ENCODE results near the gene GALNS.
A peak's percentile ranks its signal among the peaks of the same experiment; 100 is the strongest.

GALNS gene

GRCh38 chr16:88814144-88814502 is 42.6 kb downstream of the GALNS start:
- no peak for DNase-seq

- no peak for DNase-seq
Measured at GRCh38 chr16:88813269-88814143, 43.2 kb downstream of the GALNS start.

GRCh38 chr16:88812513-88813268 is 44.1 kb downstream of the GALNS start:
- DNase-seq = no peak

- DNase-seq = peak; percentile 65 to 71
Measured at GRCh38 chr16:88811769-88812512, 44.8 kb downstream of the GALNS start, which contains the start of gene APRT. Gene APRT (minus strand): TSS chr16:88811928. CDS start chr16:88811899, 29 bp downstream.

GRCh38 chr16:88810912-88811768 is 45.6 kb downstream of the GALNS start:
- peak in 1 of 2 experiments; percentile 15 for DNase-seq

GRCh38 chr16:88810166-88810911 is 46.4 kb downstream of the GALNS start:
- no peak for DNase-seq

- no peak for DNase-seq
Measured at GRCh38 chr16:88809676-88810165, 47.0 kb downstream of the GALNS start.

GRCh38 chr16:88809068-88809675 is 47.6 kb downstream of the GALNS start:
- DNase-seq = no peak

- DNase-seq = no peak
Measured at GRCh38 chr16:88807626-88808453, 48.9 kb downstream of the GALNS start.

- no peak for DNase-seq
Measured at GRCh38 chr16:88807142-88807625, 49.6 kb downstream of the GALNS start.

GRCh38 chr16:88806491-88807111 is 50.1 kb downstream of the GALNS start:
- no peak for DNase-seq

GRCh38 chr16:88805887-88806393 is 50.8 kb downstream of the GALNS start:
- DNase-seq = no peak

GRCh38 chr16:88805340-88805715 is 51.4 kb downstream of the GALNS start:
- DNase-seq = no peak

- DNase-seq = no peak
Measured at GRCh38 chr16:88804552-88805339, 52.0 kb downstream of the GALNS start.

- no peak for DNase-seq
Measured at GRCh38 chr16:88804173-88804551, 52.6 kb downstream of the GALNS start.

- peak; percentile 23 to 27 for DNase-seq
Measured at GRCh38 chr16:88803264-88803987, 53.3 kb downstream of the GALNS start, which contains the start of gene CDT1. Gene CDT1 (plus strand): TSS chr16:88803789. CDS start chr16:88803832, 43 bp downstream.

- no peak for DNase-seq
Measured at GRCh38 chr16:88800277-88800592, 56.5 kb downstream of the GALNS start.

Measured in NCI-H187 (cell line).